HepG2 (cell line): Measurements from ENCODE around the gene NINJ2. TPM values are rescaled to one million over a fixed set of nuclear protein-coding genes. Genes with fewer than 3 reads are reported as not detected.

Experiments used
- ATAC-seq: fragments of 200-7000 bp; cut with Tn5 transposase; 3 replicates; pipeline ENCODE4 v1.9.1; 2020; ENCODE audit warnings: mild to moderate bottlenecking, moderate library complexity
- BruUV-seq: library from RNA; stranded (reverse); fragments of 400-500 nt; replicated peaks from 2 replicates; lab custom pipeline; 2021; lab: Mats Ljungman, UMichigan
- CTCF ChIA-PET: fragments of 300-600 bp; formaldehyde crosslinking; extraction: SDS; loops from one replicate; lab custom pipeline; 2021; ENCODE audit warnings: low total read pairs, inconsistent platforms, low intra/inter-chr PET ratio; lab: Yijun Ruan, JAX
- POLR2A ChIA-PET: fragments of 350-600 bp; sonication (Branson Sonifier 250); formaldehyde crosslinking; loops from one replicate; lab custom pipeline; 2020; ENCODE audit warnings: antibody characterized with exemption, inconsistent platforms; lab: Yijun Ruan, JAX
- DNase-seq: peaks from one replicate; pipeline ENCODE4 v3.0.0-alpha.2; 2015; ENCODE audit warnings: low spot score
- FAIRE-seq: peaks from 3 replicates; lab custom pipeline; 2011; peaks lifted over from hg19 to GRCh38; lab: Jason Lieb, UNC
- H2AFZ ChIP-seq: one replicate; pipeline ENCODE4 v1.6.1; 2011; ENCODE audit warnings: low read length, inconsistent platforms
- H3K27ac ChIP-seq: fragments of 300-600 bp; 3 replicates; pipeline ENCODE4 v1.8.0; 2011; ENCODE audit warnings: mixed run types, mild to moderate bottlenecking, mixed read lengths, low read length, inconsistent platforms; ENCODE audit not compliant: insufficient read depth; ENCODE audit errors: extremely low read length
- H3K27me3 ChIP-seq, 2 experiments: fragments of 200-600 bp in 1 of 2; 2 replicates in 1 of 2; 3 replicates in 1 of 2; pipeline versions ENCODE4 v1.6.0 to v1.8.0; 2011; ENCODE audit warnings: low read length in 2 of 2, mild to moderate bottlenecking in 2 of 2, moderate library complexity in 2 of 2, inconsistent platforms in 1 of 2; ENCODE audit not compliant: insufficient read depth in 2 of 2, control insufficient read depth in 1 of 2
- H3K36me3 ChIP-seq, 2 experiments: fragments of 200-600 bp in 1 of 2; replicated peaks in 1 of 2; 2 replicates in 1 of 2; 3 replicates in 1 of 2; pipeline versions ENCODE4 v1.5.1 to v1.8.0; 2011; ENCODE audit warnings: low read length in 2 of 2, inconsistent platforms in 1 of 2; ENCODE audit not compliant: insufficient read depth in 2 of 2, control insufficient read depth in 1 of 2
- H3K4me1 ChIP-seq: 2 replicates; pipeline ENCODE4 v1.5.1; 2012; ENCODE audit warnings: low read length, inconsistent platforms; ENCODE audit not compliant: insufficient read depth
- H3K4me2 ChIP-seq: 2 replicates; pipeline ENCODE4 v1.6.0; 2011; ENCODE audit warnings: low read depth, low read length, inconsistent platforms
- H3K4me3 ChIP-seq, 3 experiments: fragments of 200-600 bp in 1 of 3; sonication (generic), shearing (Covaris generic) in 1 of 3; replicated peaks in 1 of 3; 2 replicates each; pipeline ENCODE4 v1.5.1; 2011 to 2016; ENCODE audit warnings: low read length in 3 of 3, inconsistent platforms in 2 of 3, low read depth in 2 of 3, mild to moderate bottlenecking in 2 of 3, control low read depth in 1 of 3, mixed read lengths in 1 of 3; ENCODE audit not compliant: insufficient read depth in 1 of 3
- H3K79me2 ChIP-seq: one replicate; pipeline ENCODE4 v1.6.1; 2011; ENCODE audit warnings: low read length, inconsistent platforms; ENCODE audit not compliant: insufficient read depth
- H3K9ac ChIP-seq: 2 replicates; pipeline ENCODE4 v1.6.0; 2011; ENCODE audit warnings: mild to moderate bottlenecking, low read depth, low read length, inconsistent platforms; ENCODE audit not compliant: insufficient read depth
- H3K9me3 ChIP-seq: 2 replicates; pipeline ENCODE4 v1.5.1; 2012; ENCODE audit warnings: mild to moderate bottlenecking, low read length
- H4K20me1 ChIP-seq: 2 replicates; pipeline ENCODE4 v1.6.0; 2011; ENCODE audit warnings: inconsistent platforms, mild to moderate bottlenecking, low read length, moderate library complexity; ENCODE audit not compliant: insufficient read depth
- CHD2 ChIP-seq: IDR thresholded peaks from 2 replicates; pipeline ENCODE4 v1.6.1; 2011; ENCODE audit warnings: low read depth, low read length, improper control_type of control experiment
- FOSL1 ChIP-seq: sonication (generic); formaldehyde crosslinking; IDR thresholded peaks from 2 replicates; pipeline ENCODE4 v1.9.0; 2021; ENCODE audit warnings: missing genetic modification reagents, borderline replicate concordance
- HOXA7 ChIP-seq: sonication (generic); formaldehyde crosslinking; IDR thresholded peaks from 2 replicates; pipeline ENCODE4 v1.8.1; 2022; ENCODE audit warnings: mild to moderate bottlenecking, missing genetic modification reagents, moderate library complexity
- IRX3 ChIP-seq: sonication (generic); formaldehyde crosslinking; IDR thresholded peaks from 2 replicates; pipeline ENCODE4 v1.8.1; 2023; ENCODE audit warnings: mild to moderate bottlenecking, low read depth, missing genetic modification reagents, borderline replicate concordance
- KAT7 ChIP-seq: IDR thresholded peaks from 2 replicates; pipeline ENCODE4 v1.6.1; 2018; ENCODE audit warnings: borderline replicate concordance, missing compliant biosample characterization
- KLF16 ChIP-seq, 2 experiments: sonication (generic) in 1 of 2; formaldehyde crosslinking in 1 of 2; IDR thresholded peaks; 2 replicates each; pipeline versions ENCODE4 v1.6.1 to v1.8.0; 2016 to 2023; ENCODE audit warnings: missing genetic modification reagents in 2 of 2, missing compliant biosample characterization in 1 of 2
- MIER3 ChIP-seq: IDR thresholded peaks from 2 replicates; pipeline ENCODE4 v1.6.1; 2016; ENCODE audit warnings: missing compliant biosample characterization, borderline replicate concordance
- NFE2L1 ChIP-seq: sonication (generic); formaldehyde crosslinking; IDR thresholded peaks from 2 replicates; pipeline ENCODE4 v1.4.0; 2020; ENCODE audit warnings: missing genetic modification reagents, mild to moderate bottlenecking, borderline replicate concordance
- NR2F1 ChIP-seq, 2 experiments: fragments of 450-650 bp in 1 of 2; formaldehyde crosslinking in 1 of 2; IDR thresholded peaks; 2 replicates each; pipeline versions ENCODE4 v1.5.0 to v1.6.1; 2016 to 2020; ENCODE audit warnings: mild to moderate bottlenecking in 1 of 2, missing compliant biosample characterization in 1 of 2, missing genetic modification reagents in 1 of 2, moderate library complexity in 1 of 2
- NR2F6 ChIP-seq, 2 experiments: IDR thresholded peaks; 2 replicates each; pipeline ENCODE4 v1.6.1; 2016; ENCODE audit warnings: antibody characterized with exemption in 1 of 2, mild to moderate bottlenecking in 1 of 2
- NR3C1 ChIP-seq: sonication (generic); formaldehyde crosslinking; IDR thresholded peaks from 2 replicates; pipeline ENCODE4 v1.4.0; 2020; ENCODE audit warnings: missing genetic modification reagents
- REL ChIP-seq: sonication (generic); formaldehyde crosslinking; conservative IDR thresholded peaks from 2 replicates; pipeline ENCODE4 v1.8.0; 2022; ENCODE audit warnings: mild to moderate bottlenecking, missing genetic modification reagents, moderate library complexity
- SIN3B ChIP-seq: fragments of 150-350 bp; IDR thresholded peaks from 2 replicates; pipeline ENCODE4 v1.6.1; 2014; ENCODE audit warnings: low read length
- U2AF2 ChIP-seq: fragments of 200-400 bp; formaldehyde crosslinking; IDR thresholded peaks from 2 replicates; pipeline ENCODE4 v1.6.1; 2017; ENCODE audit warnings: low read depth, mild to moderate bottlenecking, low read length
- ZC3H13 ChIP-seq: sonication (generic); formaldehyde crosslinking; IDR thresholded peaks from 2 replicates; pipeline ENCODE4 v1.8.1; 2023; ENCODE audit warnings: mild to moderate bottlenecking, missing genetic modification reagents, moderate library complexity
- ZFP36L1 ChIP-seq: sonication (generic); formaldehyde crosslinking; IDR thresholded peaks from 2 replicates; pipeline ENCODE4 v1.8.0; 2022; ENCODE audit warnings: mild to moderate bottlenecking, missing genetic modification reagents, moderate library complexity
- ZNF577 ChIP-seq: sonication (generic); formaldehyde crosslinking; IDR thresholded peaks from 2 replicates; pipeline ENCODE4 v1.4.0; 2020; ENCODE audit warnings: mild to moderate bottlenecking, low read depth, missing genetic modification reagents, borderline replicate concordance
- ZNF652 ChIP-seq: IDR thresholded peaks from 2 replicates; pipeline ENCODE4 v1.6.1; 2016; ENCODE audit warnings: low read depth, borderline replicate concordance
- ZNF7 ChIP-seq: IDR thresholded peaks from 2 replicates; pipeline ENCODE4 v1.6.1; 2016; ENCODE audit warnings: missing biosample characterization, missing genetic modification reagents
- ZNF891 ChIP-seq: sonication (generic); formaldehyde crosslinking; IDR thresholded peaks from 2 replicates; pipeline ENCODE4 v1.5.0; 2020; ENCODE audit warnings: mild to moderate bottlenecking, missing genetic modification reagents
- WGBS: methylation state at CpG from one replicate; pipeline ENCODE4 v1.1.6; 2017; ENCODE audit warnings: low lambda C conversion rate; 5-methylcytosine and 5-hydroxymethylcytosine counted together
- in situ Hi-C: cut with HindIII; loops from 2 replicates; pipeline ENCODE4 v1.10.0; 2017; ENCODE audit warnings: low pct_unique_long_range_greater_than_20kb; ENCODE audit not compliant: extremely low pct_ligation_motif_present
- intact Hi-C: fragments of 100-400 bp; cut with micrococcal nuclease; formaldehyde crosslinking; loops from one replicate; pipeline ENCODE4 v1.10.0; 2022; ENCODE audit not compliant: unreplicated experiment
- polyA plus RNA-seq, 8 experiments: library from polyadenylated mRNA; depleted of rRNA in 3 of 8; stranded (reverse) in 7 of 8; unstranded in 1 of 8; fragments of >200 nt; fragmentation: Illumina TruSeq in 4 of 8; extraction: Trizol in 4 of 8; gene quantifications; 2 replicates each; pipeline versions ENCODE4 v1.2.1 to v1.2.3, GENCODE V29; 2011 to 2016; ENCODE audit warnings: low read depth in 4 of 8, missing spikeins in 1 of 8, mixed read lengths in 1 of 8; ENCODE audit not compliant: insufficient read depth in 1 of 8
- total RNA-seq, 5 experiments: library from RNA; depleted of rRNA; stranded (reverse); fragments of >200 nt; fragmentation: Illumina TruSeq; extraction: Trizol; gene quantifications; 2 replicates each; pipeline ENCODE4 v1.2.3, GENCODE V29; 2016; ENCODE audit warnings: low read depth in 1 of 5
- TF ChIP-seq, protein P1 (sequence below): sonication (generic); formaldehyde crosslinking; IDR thresholded peaks from 2 replicates; pipeline ENCODE4 v1.5.1; 2020; ENCODE audit warnings: missing genetic modification reagents, mild to moderate bottlenecking, borderline replicate concordance
- TF ChIP-seq, protein P2 (sequence below): sonication (generic); formaldehyde crosslinking; IDR thresholded peaks from 2 replicates; pipeline ENCODE4 v1.9.0; 2022; ENCODE audit warnings: low read depth, missing genetic modification reagents

Gene NINJ2
- total and polyA plus RNA-seq, 2 of the 13 experiments (the other 11 are each of a cell fraction or from before 2014, with no cell fraction given): 0.62 to 3.8 TPM

DNA sequence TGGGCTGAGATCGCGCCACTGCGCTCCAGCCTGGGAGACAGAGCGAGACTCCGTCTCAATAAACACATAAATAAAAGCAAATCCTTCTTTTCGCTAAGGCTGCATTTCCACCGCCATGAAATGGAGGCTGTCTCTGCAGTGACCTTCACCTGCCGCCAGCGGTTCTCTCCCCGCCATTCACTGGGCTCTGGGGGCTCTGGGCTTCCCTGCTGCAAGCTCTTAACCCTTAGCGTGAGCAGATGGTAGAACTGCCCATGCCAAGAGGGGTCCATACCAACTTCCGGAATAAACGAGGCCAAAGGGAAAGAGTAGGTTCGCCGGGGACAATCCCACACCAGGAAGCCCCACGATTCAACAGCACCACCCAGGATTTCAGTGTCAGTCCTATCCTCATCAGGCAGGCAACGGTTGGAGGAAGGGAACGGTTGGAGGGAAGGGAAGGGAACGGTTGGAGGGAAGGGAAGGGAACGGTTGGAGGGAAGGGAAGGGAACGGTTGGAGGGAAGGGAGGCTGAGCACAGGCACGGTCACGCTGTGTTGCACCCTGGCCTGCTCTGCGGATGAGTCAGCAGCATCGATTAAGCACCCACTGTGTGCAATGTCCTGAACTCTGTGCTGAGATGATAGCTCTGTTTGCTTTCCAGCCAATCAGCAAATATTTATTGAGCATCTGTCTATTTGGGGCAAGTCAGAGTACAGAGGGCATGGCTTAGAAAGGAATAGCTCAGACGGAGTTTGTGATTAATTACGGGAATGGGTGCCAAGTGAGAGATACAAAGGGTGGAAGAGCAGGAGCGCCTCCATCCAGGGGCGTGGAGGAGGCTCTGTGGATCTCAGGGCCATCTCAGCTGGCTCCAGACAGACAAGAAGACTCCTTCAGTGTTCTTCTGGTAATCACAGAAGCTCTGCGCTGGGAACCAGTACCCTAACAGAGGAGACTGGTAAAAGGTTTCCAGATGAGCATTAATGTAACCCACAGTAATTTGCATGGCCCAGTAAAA, 77.9 kb downstream of the NINJ2 start:
- Histone ChIP-seq H3K27ac (peak overlapping the region; percentile 88), H3K79me2 (no peaks in the 10 kb centered on the region), H3K4me1 (peaks cover 84% of the 10 kb centered on the region), H3K9ac (peak overlapping the region; percentile 51), H3K27me3 (no peaks in the 10 kb centered on the region), H2AFZ (no peak overlapping the region), H3K36me3 (no peaks in the 10 kb centered on the region), H4K20me1 (no peaks in the 10 kb centered on the region), H3K4me3 (no peak overlapping the region), H3K9me3 (no peaks in the 10 kb centered on the region), H3K4me2 (peak overlapping the region; percentile 52)
- peak; percentile 97 for FAIRE-seq
- peak; percentile 81 for ATAC-seq
- ChIA-PET POLR2A (interaction anchor here (1.1 to 2.1 kb wide), 4 partner anchors 9 to 166 kb away, joined by 4 to 23 read pairs (median 10); no protein-coding TSS in a partner anchor), CTCF (no interaction called here)
- intact Hi-C loops (no loop called here), in situ Hi-C loops (no loop called here)
- no TSS peak for BruUV-seq
- WGBS: 57% methylated on average over 30 of the region's 30 CpGs
- peak; percentile 90 for DNase-seq
- no peak for TF ChIP-seq U2AF2
- no peak for TF ChIP-seq ZNF7 (CRISPR knock-in tag)
- TF ChIP-seq KAT7 (CRISPR knock-in tag): no peak
- peak; percentile 79; the same call in 1 of the 2 replicates for TF ChIP-seq NFE2L1 (CRISPR knock-in tag)
- no peak for TF ChIP-seq ZNF577
- no peak for TF ChIP-seq REL (CRISPR knock-in tag)
- no peak for TF ChIP-seq ZC3H13 (CRISPR knock-in tag)
- TF ChIP-seq, protein P1, sequence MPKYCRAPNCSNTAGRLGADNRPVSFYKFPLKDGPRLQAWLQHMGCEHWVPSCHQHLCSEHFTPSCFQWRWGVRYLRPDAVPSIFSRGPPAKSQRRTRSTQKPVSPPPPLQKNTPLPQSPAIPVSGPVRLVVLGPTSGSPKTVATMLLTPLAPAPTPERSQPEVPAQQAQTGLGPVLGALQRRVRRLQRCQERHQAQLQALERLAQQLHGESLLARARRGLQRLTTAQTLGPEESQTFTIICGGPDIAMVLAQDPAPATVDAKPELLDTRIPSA (CRISPR knock-in tag): no peak
- TF ChIP-seq NR3C1 (CRISPR knock-in tag): no peak
- TF ChIP-seq FOSL1 (CRISPR knock-in tag): peak; percentile 95
- peak; percentile 33; the same call in 1 of the 2 replicates for TF ChIP-seq IRX3 (CRISPR knock-in tag)
- no peak for TF ChIP-seq HOXA7 (CRISPR knock-in tag)
- peak; percentile 87 for TF ChIP-seq NR2F6 (IDR thresholded peaks at IDR 0.05)
- TF ChIP-seq NR2F6 (CRISPR knock-in tag; IDR thresholded peaks at IDR 0.05): peak; percentile 92
- peak in 1 of 2 experiments; percentile 53 for TF ChIP-seq NR2F1 (CRISPR knock-in tag; IDR thresholded peaks at IDR 0.05)
- no peak for TF ChIP-seq ZFP36L1
- TF ChIP-seq ZNF652: peak; percentile 52
- peak in 1 of 2 experiments; percentile 74; a peak in 1 of 4 replicates for TF ChIP-seq KLF16 (CRISPR knock-in tag; IDR thresholded peaks at IDR 0.05)
- TF ChIP-seq MIER3: peak; percentile 94; the same call in 1 of the 2 replicates
- TF ChIP-seq, protein P2, sequence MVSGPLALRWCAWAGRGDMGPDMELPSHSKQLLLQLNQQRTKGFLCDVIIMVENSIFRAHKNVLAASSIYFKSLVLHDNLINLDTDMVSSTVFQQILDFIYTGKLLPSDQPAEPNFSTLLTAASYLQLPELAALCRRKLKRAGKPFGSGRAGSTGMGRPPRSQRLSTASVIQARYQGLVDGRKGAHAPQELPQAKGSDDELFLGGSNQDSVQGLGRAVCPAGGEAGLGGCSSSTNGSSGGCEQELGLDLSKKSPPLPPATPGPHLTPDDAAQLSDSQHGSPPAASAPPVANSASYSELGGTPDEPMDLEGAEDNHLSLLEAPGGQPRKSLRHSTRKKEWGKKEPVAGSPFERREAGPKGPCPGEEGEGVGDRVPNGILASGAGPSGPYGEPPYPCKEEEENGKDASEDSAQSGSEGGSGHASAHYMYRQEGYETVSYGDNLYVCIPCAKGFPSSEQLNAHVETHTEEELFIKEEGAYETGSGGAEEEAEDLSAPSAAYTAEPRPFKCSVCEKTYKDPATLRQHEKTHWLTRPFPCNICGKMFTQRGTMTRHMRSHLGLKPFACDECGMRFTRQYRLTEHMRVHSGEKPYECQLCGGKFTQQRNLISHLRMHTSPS (CRISPR knock-in tag): peak; percentile 96
- TF ChIP-seq ZNF891: no peak; the same call in 1 of the 2 replicates
- TF ChIP-seq CHD2: no peak
- no peak for TF ChIP-seq SIN3B
